Measurements from ENCODE around the gene VWDE.

The VWDE gene

DNA sequence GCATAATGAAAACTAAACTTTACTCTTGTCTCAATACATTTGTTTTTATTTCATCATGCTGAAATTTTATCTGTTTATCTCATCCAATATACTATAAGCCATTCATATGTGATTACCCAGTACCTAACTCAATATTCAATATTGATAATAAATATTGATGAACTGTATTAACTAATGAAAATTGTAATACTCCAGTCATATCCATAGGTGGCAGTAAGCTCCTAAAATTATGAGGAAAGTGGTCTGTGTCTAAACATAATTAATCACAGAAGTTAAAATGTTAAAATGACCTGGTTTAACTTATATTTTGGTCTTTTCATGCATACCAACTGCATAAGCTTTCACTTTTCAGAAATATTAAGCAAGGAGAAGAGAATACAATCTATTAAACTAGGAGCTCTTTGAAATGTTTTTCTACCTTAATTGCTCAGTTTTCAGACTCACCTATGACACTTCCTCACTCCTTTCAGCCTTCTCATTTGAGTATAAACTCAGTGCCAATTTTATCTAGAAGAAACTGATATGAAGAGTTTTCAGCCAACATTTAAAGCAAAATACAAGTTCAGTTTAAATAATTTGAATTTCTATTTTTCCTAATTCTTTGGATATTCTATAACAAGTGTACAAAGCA is 30.5 kb upstream of the VWDE start:
- in situ Hi-C loops (cut with HindIII; ENCODE audit: low sequenced_read_pairs), result no loop called here
- DNase-seq (ENCODE audit: low read depth), result no peak
- TF ChIP-seq, protein P1, sequence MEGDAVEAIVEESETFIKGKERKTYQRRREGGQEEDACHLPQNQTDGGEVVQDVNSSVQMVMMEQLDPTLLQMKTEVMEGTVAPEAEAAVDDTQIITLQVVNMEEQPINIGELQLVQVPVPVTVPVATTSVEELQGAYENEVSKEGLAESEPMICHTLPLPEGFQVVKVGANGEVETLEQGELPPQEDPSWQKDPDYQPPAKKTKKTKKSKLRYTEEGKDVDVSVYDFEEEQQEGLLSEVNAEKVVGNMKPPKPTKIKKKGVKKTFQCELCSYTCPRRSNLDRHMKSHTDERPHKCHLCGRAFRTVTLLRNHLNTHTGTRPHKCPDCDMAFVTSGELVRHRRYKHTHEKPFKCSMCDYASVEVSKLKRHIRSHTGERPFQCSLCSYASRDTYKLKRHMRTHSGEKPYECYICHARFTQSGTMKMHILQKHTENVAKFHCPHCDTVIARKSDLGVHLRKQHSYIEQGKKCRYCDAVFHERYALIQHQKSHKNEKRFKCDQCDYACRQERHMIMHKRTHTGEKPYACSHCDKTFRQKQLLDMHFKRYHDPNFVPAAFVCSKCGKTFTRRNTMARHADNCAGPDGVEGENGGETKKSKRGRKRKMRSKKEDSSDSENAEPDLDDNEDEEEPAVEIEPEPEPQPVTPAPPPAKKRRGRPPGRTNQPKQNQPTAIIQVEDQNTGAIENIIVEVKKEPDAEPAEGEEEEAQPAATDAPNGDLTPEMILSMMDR (IDR thresholded peaks at IDR 0.05; ENCODE audit: low read depth, low read length, missing control alignments), result peak; percentile 15

DNA sequence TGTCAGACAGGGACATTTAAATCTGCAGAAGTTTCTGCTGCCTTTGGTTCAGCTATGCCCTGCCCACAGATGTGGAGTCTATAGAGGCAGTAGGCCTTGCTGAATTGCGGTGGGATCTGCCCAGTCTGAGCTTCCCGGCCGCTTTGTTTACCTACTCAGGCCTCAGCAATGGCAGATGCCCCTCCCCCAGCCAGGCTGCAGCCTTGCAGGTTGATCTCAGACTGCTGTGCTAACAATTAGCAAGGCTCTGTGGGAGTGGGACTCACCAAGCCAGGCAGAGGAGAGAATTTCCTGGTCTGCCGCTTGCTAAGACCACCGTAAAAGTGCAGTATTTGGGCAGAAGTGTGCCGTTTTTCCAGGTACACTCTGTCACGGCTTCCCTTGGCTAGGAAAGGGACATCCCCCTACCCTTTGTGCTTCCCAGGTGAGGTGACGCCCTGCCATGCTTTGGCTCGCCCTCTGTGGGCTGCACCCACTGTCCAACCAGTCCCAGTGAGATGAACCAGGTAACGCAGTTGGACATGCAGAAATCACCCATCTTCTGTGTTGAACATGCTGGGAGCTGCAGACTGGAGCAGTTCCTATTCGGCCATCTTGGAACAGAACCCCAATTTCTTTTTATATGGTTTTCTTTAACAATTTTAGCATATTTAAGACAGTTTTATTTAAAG is 28.4 kb upstream of the VWDE start:
- in situ Hi-C loops (cut with HindIII; ENCODE audit: low sequenced_read_pairs), result no loop called here
- no peak overlapping the region for H3K4me3 ChIP-seq (ENCODE audit: low read depth, low read length)
- DNase-seq (ENCODE audit: low read depth), result no peak
- TF ChIP-seq, protein P1 (IDR thresholded peaks at IDR 0.05; ENCODE audit: low read depth, low read length, missing control alignments), result no peak

More for the DNA sequence above, 30.5 kb upstream of the VWDE start:
- no peak overlapping the region for H3K4me3 ChIP-seq (ENCODE audit: low read depth, low read length)

DNA sequence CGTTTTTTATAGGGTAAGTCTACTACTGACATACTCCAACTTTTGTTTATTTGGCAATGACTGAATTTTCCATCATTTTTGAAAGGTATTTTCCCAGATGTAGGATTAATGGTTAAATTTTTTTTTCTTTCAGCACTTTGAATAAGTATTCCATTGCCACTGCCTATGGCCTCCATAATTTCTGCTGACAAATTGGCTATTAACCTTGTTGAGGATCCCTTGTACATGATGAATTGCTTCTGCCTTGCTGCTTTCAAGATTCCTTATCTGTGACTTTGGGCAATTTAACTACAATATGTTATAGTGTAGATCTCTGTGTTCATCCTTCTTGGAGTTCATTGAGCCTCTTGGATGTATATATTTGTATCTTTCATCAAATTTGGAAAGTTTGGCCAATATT is 21.6 kb upstream of the VWDE start:
- DNase-seq (ENCODE audit: low read depth), result no peak
- no peak overlapping the region for H3K4me3 ChIP-seq (ENCODE audit: low read depth, low read length)
- in situ Hi-C loops (cut with HindIII; ENCODE audit: low sequenced_read_pairs), result no loop called here
- TF ChIP-seq, protein P1 (IDR thresholded peaks at IDR 0.05; ENCODE audit: low read depth, low read length, missing control alignments), result no peak

DNA sequence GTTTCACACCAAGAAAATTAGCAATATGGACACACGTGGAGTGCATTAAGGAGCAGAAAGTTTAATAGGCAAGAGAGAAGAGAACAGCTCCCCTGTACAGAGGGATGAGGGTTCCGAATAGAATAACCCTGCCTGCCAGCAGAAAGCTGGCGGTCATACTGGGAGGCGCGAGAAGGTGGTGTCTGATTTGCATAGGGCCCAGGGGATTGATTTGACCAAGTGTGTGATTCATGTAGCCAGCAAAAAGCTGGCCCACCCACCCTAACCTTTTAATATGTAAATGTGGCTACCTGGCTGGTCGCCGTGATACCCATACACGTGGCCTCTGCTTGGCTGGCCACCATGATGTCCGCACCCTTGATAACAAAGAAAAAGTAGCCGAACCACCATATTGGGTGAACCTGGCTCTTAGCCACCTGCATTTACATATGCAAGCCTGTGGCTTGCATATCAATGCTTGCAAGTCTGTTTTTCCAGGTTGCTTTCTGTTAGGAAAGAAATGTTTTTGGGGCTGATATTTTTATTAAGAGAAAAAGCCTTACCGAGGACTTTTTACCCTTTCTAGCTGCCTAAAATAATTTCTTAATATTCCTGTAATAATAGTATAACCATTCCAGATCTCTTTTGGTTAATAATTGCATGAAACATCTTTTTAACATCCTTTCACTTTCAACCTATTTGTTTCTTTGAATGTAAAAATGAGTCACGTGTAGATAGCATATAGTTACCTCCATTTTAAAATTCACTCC is 20.5 kb upstream of the VWDE start:
- peak overlapping the region; percentile 4 for H3K4me3 ChIP-seq (ENCODE audit: low read depth, low read length)
- DNase-seq (ENCODE audit: low read depth), result no peak
- TF ChIP-seq, protein P1 (IDR thresholded peaks at IDR 0.05; ENCODE audit: low read depth, low read length, missing control alignments), result no peak
- in situ Hi-C loops (cut with HindIII; ENCODE audit: low sequenced_read_pairs), result no loop called here

DNA sequence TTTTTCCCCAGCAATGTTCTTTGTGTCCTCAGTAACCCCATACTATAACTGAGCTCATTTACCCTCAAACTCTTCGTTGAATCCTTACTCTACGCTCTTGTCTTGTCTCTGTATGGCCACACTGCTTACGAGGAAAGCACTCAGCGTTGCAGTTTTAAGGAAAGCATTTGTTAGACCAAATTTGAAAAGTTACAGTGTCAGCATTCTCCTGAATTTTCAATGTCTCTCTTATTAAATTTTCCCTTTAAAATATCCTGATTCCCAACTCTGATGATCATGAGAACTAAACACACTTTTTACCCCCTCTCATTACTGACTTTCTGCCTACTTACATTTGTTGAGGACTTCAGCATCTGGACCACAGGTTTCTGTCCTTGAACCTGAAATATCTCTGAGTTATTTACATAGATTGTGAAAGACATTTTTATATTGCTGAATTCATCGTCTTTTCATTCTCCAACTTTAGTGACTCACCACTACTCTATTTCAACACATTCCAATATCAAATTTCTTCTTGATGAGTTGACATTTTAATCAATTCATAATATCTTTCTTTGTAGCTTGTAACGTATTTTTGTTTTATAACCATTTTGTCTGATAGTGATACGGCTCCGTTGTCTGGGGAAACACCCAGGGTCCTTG is 19.8 kb upstream of the VWDE start:
- in situ Hi-C loops (cut with HindIII; ENCODE audit: low sequenced_read_pairs), result no loop called here
- DNase-seq (ENCODE audit: low read depth), result no peak
- TF ChIP-seq, protein P1 (IDR thresholded peaks at IDR 0.05; ENCODE audit: low read depth, low read length, missing control alignments), result no peak

DNA sequence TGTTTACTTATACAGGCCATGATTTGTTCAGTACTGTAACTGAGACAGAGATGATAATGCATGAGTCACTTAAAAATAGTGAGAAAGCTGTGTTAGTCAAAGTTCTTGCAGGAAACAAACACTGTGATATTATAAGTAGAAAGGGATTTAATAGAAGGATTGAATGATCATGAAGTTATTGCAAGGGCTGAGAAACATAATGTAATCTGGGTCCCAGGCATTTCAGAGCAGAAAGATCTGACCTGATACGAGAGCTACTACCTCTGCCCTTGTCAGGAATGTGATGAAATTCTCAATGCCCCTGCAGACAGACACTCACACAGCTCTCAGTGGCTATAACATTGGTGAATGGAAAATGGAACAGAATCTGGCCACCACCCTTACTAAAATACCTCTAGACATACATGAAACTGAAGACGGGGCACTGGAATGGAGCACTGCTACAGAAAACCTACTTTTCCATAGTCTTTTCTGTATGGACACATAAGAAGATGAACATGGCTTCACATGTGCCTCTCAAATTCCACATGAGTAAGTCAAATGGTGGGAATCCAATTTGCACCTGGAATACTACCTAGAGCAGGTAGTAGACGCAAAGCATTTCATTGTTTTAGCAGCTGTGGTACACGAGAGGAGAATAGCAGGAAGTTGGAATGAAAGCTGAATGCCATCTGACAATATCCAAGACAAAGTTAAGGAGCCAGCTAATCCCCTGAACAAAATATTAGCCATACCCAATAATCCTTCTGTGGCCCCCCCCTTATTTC is 19.1 kb upstream of the VWDE start:
- H3K4me3 ChIP-seq (ENCODE audit: low read depth, low read length), result no peak overlapping the region
- TF ChIP-seq, protein P1 (IDR thresholded peaks at IDR 0.05; ENCODE audit: low read depth, low read length, missing control alignments), result no peak
- no peak for DNase-seq (ENCODE audit: low read depth)
- in situ Hi-C loops (cut with HindIII; ENCODE audit: low sequenced_read_pairs), result no loop called here

More for the DNA sequence above, 19.8 kb upstream of the VWDE start:
- peak overlapping the region; percentile 4 for H3K4me3 ChIP-seq (ENCODE audit: low read depth, low read length)

Measured in astrocyte of the cerebellum (primary cell).